Smooth muscle cell (in vitro differentiated cells): ENCODE results near the gene BDKRB1. TPM values are rescaled to one million over a fixed set of nuclear protein-coding genes. Genes with fewer than 3 reads are reported as not detected.
"Not testable (repeated sequence)": the region's sequence is repeated elsewhere in the genome, so short reads cannot be mapped to it uniquely, and the experiment has no call there.

Source experiments
- DNase-seq: peaks from one replicate; lab custom pipeline; 2025; ENCODE audit not compliant: unreplicated experiment; lab: John Stamatoyannopoulos, UW
- H2AFZ ChIP-seq: fragments of 200-600 bp; sonication (generic); 2 replicates; pipeline ENCODE4 v1.6.0; 2016; ENCODE audit warnings: antibody characterized with exemption, low read depth, mild to moderate bottlenecking
- H3F3A ChIP-seq: fragments of 200-600 bp; sonication (generic); 2 replicates; pipeline ENCODE4 v1.6.0; 2017; ENCODE audit warnings: antibody characterized with exemption, low read depth
- H3K27ac ChIP-seq: fragments of 200-600 bp; sonication (generic); 2 replicates; pipeline ENCODE4 v1.5.1; 2016; ENCODE audit warnings: low read depth, mild to moderate bottlenecking
- H3K27me3 ChIP-seq: fragments of 200-600 bp; sonication (generic); 2 replicates; pipeline ENCODE4 v1.6.1; 2016; ENCODE audit warnings: low read depth, mild to moderate bottlenecking
- H3K36me3 ChIP-seq: fragments of 200-600 bp; sonication (generic); 2 replicates; pipeline ENCODE4 v1.5.1; 2016; ENCODE audit warnings: low read depth
- H3K4me1 ChIP-seq: fragments of 200-600 bp; sonication (generic); 2 replicates; pipeline ENCODE4 v1.5.1; 2016; ENCODE audit warnings: low read depth
- H3K4me2 ChIP-seq: fragments of 200-600 bp; sonication (generic); 2 replicates; pipeline ENCODE4 v1.6.0; 2016; ENCODE audit warnings: mild to moderate bottlenecking
- H3K4me3 ChIP-seq: fragments of 200-600 bp; sonication (generic); 2 replicates; pipeline ENCODE4 v1.5.1; 2016; ENCODE audit warnings: mild to moderate bottlenecking
- H3K79me2 ChIP-seq: fragments of 200-600 bp; sonication (generic); 2 replicates; pipeline ENCODE4 v1.6.0; 2016; ENCODE audit warnings: low read depth, mild to moderate bottlenecking
- H3K9ac ChIP-seq: fragments of 200-600 bp; sonication (generic); 2 replicates; pipeline ENCODE4 v1.6.0; 2016; ENCODE audit warnings: low read depth
- H3K9me3 ChIP-seq: fragments of 200-600 bp; sonication (generic); replicated peaks from 2 replicates; pipeline ENCODE4 v1.5.1; 2016; ENCODE audit warnings: low read depth
- H4K20me1 ChIP-seq: fragments of 200-600 bp; sonication (generic); 2 replicates; pipeline ENCODE4 v1.6.0; 2016; ENCODE audit warnings: low read depth
- WGBS: methylation state at CpG from one replicate; pipeline ENCODE4 v1.1.7; 2016; ENCODE audit warnings: low lambda C conversion rate; 5-methylcytosine and 5-hydroxymethylcytosine counted together
- polyA plus RNA-seq: library from polyadenylated mRNA; unstranded; fragments of >200 nt; fragmentation: Nextera tagmentation; extraction: Ambion mirVana; gene quantifications from 2 replicates; pipeline ENCODE4 v1.2.1, GENCODE V29; 2016
- total RNA-seq: library from RNA; depleted of rRNA; stranded (reverse); fragments of >200 nt; gene quantifications from 2 replicates; pipeline ENCODE4 v1.2.3, GENCODE V29; 2014
- TF ChIP-seq, protein P1 (sequence below): fragments of 200-600 bp; sonication (generic); IDR thresholded peaks from 2 replicates; pipeline ENCODE4 v1.5.1; 2017; ENCODE audit warnings: borderline replicate concordance, mild to moderate bottlenecking, antibody characterized with exemption; ENCODE audit not compliant: insufficient read depth, poor library complexity, severe bottlenecking

BDKRB1 gene
- total and polyA plus RNA-seq, 2 experiments from 2014 or later = 28.2 to 29.3 TPM

DNA sequence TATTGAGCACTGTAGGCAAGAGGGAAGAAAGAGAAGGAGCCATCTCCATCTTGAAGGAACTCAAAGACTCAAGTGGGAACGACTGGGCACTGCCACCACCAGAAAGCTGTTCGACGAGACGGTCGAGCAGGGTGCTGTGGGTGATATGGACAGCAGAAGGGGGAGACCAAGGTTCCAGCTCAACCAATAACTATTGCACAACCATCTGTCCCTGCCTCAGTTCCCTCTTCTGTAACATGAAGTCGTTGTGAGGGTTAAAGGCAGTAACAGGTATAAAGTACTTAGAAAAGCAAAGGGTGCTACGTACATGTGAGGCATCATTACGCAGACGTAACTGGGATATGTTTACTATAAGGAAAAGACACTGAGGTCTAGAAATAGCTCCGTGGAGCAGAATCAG, 13.9 kb upstream of the BDKRB1 start:
- Histone ChIP-seq H3K4me3 (no peak overlapping the region), H3K4me2 (no peak overlapping the region), H3K36me3 (peaks cover 4% of the 10 kb centered on the region), H3F3A (peaks cover 13% of the 10 kb centered on the region), H3K9me3 (no peaks in the 10 kb centered on the region), H3K9ac (no peak overlapping the region), H3K79me2 (no peaks in the 10 kb centered on the region), H3K27ac (no peak overlapping the region), H2AFZ (no peak overlapping the region), H4K20me1 (no peaks in the 10 kb centered on the region), H3K4me1 (peaks cover 3% of the 10 kb centered on the region), H3K27me3 (no peaks in the 10 kb centered on the region)
- TF ChIP-seq, protein P1, sequence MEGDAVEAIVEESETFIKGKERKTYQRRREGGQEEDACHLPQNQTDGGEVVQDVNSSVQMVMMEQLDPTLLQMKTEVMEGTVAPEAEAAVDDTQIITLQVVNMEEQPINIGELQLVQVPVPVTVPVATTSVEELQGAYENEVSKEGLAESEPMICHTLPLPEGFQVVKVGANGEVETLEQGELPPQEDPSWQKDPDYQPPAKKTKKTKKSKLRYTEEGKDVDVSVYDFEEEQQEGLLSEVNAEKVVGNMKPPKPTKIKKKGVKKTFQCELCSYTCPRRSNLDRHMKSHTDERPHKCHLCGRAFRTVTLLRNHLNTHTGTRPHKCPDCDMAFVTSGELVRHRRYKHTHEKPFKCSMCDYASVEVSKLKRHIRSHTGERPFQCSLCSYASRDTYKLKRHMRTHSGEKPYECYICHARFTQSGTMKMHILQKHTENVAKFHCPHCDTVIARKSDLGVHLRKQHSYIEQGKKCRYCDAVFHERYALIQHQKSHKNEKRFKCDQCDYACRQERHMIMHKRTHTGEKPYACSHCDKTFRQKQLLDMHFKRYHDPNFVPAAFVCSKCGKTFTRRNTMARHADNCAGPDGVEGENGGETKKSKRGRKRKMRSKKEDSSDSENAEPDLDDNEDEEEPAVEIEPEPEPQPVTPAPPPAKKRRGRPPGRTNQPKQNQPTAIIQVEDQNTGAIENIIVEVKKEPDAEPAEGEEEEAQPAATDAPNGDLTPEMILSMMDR = no peak
- 96% methylated on average over 10 of the region's 10 CpGs for WGBS
- DNase-seq = no peak

DNA sequence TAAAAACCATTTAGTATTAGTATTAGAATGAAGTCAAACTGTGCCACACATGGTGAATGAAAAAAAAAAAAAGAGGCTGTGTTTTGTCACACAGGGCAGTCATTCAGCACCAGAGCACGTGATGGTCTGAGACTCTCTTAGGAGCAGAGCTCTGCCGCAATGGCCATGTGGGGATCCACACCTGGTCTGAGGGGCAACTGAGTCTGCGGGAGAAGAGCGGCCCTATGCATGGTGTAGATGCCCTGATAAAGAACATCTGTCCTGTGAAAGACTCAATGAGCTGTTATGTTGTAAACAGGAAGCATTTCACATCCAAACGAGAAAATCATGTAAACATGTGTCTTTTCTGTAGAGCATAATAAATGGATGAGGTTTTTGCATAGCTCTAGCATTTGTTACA, 12.2 kb upstream of the BDKRB1 start:
- Histone ChIP-seq H3K79me2 (no peaks in the 10 kb centered on the region), H3K9ac (no peak overlapping the region), H3K4me1 (peaks cover 5% of the 10 kb centered on the region), H3K27ac (no peak overlapping the region), H3K4me2 (no peak overlapping the region), H2AFZ (no peak overlapping the region), H4K20me1 (no peaks in the 10 kb centered on the region), H3K4me3 (no peak overlapping the region), H3K36me3 (peaks cover 4% of the 10 kb centered on the region), H3K9me3 (no peaks in the 10 kb centered on the region), H3F3A (peaks cover 25% of the 10 kb centered on the region), H3K27me3 (no peaks in the 10 kb centered on the region)
- TF ChIP-seq, protein P1 = no peak
- DNase-seq = no peak
- WGBS = 70% methylated on average over 5 of the region's 5 CpGs

DNA sequence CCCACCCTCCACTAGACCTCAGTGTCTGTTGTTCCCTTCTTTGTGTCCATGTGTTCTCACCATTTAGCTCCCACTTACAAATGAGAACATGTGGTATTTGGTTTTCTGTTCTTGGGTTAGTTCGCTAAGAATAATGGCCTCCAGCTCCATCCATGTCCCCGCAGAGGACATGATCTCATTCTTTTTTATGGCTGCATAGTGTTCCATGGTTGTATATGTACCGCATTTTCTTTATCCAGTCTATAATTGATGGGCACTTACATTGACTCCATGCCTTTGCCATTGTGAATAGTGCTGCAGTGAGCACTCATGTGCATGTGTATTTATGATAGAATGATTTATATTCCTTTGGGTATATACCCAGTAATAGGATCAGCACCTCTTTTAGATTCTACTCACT, 10.9 kb upstream of the BDKRB1 start:
- Histone ChIP-seq H3F3A (peaks cover 25% of the 10 kb centered on the region), H3K27ac (peak overlapping the region; percentile 94)
- H3K36me3 ChIP-seq, H3K4me2 ChIP-seq, H3K9me3 ChIP-seq, H2AFZ ChIP-seq, H4K20me1 ChIP-seq, H3K4me3 ChIP-seq, H3K79me2 ChIP-seq, H3K9ac ChIP-seq, DNase-seq, H3K27me3 ChIP-seq, H3K4me1 ChIP-seq: not testable (repeated sequence)
- WGBS = 96% methylated on average over 3 of the region's 3 CpGs

DNA sequence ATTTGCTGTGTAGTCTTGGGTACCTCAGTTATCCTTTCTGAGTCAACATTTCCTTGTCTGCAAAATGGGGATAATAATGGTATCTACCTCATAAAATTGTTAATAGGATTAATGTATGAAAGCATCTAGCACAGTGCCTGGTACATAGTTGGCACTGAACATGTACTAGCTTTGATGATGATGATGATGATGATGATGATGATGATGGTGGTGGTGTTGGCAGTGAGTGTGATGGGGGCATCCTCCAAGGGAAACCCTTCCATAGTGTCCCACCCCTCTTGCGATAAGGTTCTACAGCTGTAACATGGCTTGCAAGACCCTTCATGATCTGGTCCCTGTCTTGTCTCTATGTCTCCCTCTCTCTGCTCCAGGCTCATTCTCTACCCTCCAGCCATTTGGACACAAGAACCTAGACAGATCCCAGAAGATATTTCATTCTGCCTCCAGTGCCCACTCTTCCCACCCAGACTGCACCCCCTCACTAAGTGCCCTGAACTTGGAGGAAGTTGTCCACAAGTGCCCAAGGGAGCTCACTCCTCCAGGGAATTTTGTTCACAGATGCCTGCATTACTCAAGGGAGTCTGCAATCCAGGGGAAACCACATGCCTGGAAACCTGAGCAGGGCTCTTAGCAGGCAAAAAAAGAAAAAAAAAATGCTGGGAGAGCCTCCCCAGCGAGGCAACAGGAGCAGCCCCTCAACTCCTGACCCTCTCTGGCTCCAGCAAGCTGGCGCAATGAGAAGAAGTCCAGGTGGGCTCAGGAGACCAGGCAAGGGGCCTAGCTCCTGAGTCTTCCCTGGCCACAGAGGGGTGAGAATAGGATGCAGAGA, 10.1 kb upstream of the BDKRB1 start:
- TF ChIP-seq, protein P1 = no peak
- Histone ChIP-seq H4K20me1 (no peaks in the 10 kb centered on the region), H3K27ac (peak overlapping the region; percentile 94), H3K9ac (peak overlapping the region; percentile 48), H2AFZ (no peak overlapping the region), H3K79me2 (no peaks in the 10 kb centered on the region), H3K4me2 (peak overlapping the region; percentile 59), H3K4me1 (peaks cover 7% of the 10 kb centered on the region), H3K27me3 (no peaks in the 10 kb centered on the region), H3K36me3 (no peaks in the 10 kb centered on the region), H3F3A (peaks cover 25% of the 10 kb centered on the region), H3K9me3 (no peaks in the 10 kb centered on the region), H3K4me3 (no peak overlapping the region)
- 63% methylated on average over 3 of the region's 3 CpGs for WGBS
- peak; percentile 24 for DNase-seq
